ENCODE measurements around the gene YPEL5. TPM values are rescaled to one million over a fixed set of nuclear protein-coding genes. Genes with fewer than 3 reads are reported as not detected.

YPEL5 gene
- polyA plus RNA-seq, 2 of the 4 experiments (the other 2 are of a cell fraction), result 45.6 to 89.6 TPM

DNA sequence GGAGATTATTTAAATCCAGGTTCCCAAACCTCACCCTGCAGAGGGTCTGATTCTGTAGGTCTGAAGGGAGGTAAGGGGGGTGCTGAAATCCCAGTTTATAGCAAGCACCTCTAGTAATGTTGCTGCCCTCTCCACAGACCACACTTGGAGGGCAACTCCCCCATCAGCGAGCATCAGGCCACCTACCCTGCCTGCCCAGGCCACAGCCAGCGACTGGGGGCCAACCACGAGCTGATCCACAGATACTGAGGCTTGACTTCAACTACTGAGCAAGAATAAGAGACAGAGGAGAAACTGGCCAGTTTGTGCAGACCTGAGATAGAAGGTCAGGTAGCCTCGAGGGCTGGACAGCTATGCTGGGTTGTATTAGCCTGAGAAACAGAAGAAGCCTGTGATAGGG is 48.2 kb downstream of the YPEL5 start:
- DNase-seq (ENCODE audit: low read depth in 1 of 2, low spot score in 1 of 2) (no peak), ATAC-seq (no peak; a peak in 1 of 6 replicates)
- CTCF ChIA-PET, result interaction anchor here (0.9 to 4.6 kb wide), 3 partner anchors 13 to 30 kb away, joined by 3 to 17 read pairs (median 5); no protein-coding TSS in a partner anchor

DNA sequence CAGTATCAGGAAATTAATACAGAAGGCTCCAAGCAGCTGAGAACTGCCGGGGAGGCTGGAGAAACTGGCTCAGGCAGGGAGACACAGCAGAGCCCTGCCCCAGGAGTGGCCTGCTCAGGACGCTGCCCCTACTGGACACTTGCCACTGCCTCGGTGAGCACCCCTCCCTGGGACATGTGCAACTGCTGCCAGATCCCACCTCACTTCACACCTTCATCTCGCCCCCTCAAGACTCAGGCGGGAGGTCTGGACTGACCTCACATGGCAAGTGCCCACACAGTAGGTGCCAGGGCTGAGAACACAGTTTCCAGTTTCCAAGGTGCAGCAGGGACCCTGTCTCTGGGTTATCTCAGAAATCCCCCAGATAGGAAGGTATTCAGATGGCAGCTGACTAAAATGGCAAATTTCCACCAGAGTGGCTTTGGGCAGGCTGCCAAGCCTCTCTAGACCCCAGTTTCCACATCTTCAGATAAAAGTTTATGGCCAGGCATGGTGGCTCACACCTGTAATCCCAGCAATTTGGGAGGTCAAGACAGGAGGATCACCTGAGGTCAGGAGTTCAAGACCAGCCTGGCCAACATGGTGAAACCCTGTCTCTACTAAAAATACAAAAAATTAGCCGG is 50.9 kb downstream of the YPEL5 start:
- Histone ChIP-seq H3K4me2 (no peak overlapping the region), H3K9me3 (no peaks in the 10 kb centered on the region), H3K27ac (no peak overlapping the region), H3K4me1 (no peaks in the 10 kb centered on the region), H3K4me3 (no peak overlapping the region)
- peak in 1 of 2 experiments; percentile 68; a peak in 3 of 6 replicates for ATAC-seq
- CTCF ChIA-PET, result interaction anchor here (0.6 to 4.6 kb wide), 4 partner anchors 11 to 514 kb away, joined by 3 to 17 read pairs (median 4); no protein-coding TSS in a partner anchor
- POLR2A ChIA-PET, result no interaction called here
- WGBS (ENCODE audit: missing lambda C conversion rate), result 50% methylated on average over 6 of the region's 6 CpGs
- FAIRE-seq, result no peak
- TF ChIP-seq, protein P1, sequence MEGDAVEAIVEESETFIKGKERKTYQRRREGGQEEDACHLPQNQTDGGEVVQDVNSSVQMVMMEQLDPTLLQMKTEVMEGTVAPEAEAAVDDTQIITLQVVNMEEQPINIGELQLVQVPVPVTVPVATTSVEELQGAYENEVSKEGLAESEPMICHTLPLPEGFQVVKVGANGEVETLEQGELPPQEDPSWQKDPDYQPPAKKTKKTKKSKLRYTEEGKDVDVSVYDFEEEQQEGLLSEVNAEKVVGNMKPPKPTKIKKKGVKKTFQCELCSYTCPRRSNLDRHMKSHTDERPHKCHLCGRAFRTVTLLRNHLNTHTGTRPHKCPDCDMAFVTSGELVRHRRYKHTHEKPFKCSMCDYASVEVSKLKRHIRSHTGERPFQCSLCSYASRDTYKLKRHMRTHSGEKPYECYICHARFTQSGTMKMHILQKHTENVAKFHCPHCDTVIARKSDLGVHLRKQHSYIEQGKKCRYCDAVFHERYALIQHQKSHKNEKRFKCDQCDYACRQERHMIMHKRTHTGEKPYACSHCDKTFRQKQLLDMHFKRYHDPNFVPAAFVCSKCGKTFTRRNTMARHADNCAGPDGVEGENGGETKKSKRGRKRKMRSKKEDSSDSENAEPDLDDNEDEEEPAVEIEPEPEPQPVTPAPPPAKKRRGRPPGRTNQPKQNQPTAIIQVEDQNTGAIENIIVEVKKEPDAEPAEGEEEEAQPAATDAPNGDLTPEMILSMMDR (IDR thresholded peaks at IDR 0.05), result no peak
- TF ChIP-seq RNF2 (IDR thresholded peaks at IDR 0.05; ENCODE audit: borderline replicate concordance, low read depth) (no peak), RARB (CRISPR knock-in tag; IDR thresholded peaks at IDR 0.05) (no peak), HOXB13 (CRISPR knock-in tag; IDR thresholded peaks at IDR 0.05; ENCODE audit: low read depth) (no peak), RFX5 (IDR thresholded peaks at IDR 0.05) (no peak), SREBF2 (IDR thresholded peaks at IDR 0.05) (no peak), ESRRA (IDR thresholded peaks at IDR 0.05; ENCODE audit: borderline replicate concordance, low read length) (no peak), TFCP2L1 (CRISPR knock-in tag; IDR thresholded peaks at IDR 0.05) (no peak), PHF8 (IDR thresholded peaks at IDR 0.05; ENCODE audit: borderline replicate concordance, low read depth) (no peak), RCOR1 (IDR thresholded peaks at IDR 0.05; ENCODE audit: low read depth, low read length) (no peak), HDAC2 (IDR thresholded peaks at IDR 0.05) (no peak)
- TF ChIP-seq, protein P2, sequence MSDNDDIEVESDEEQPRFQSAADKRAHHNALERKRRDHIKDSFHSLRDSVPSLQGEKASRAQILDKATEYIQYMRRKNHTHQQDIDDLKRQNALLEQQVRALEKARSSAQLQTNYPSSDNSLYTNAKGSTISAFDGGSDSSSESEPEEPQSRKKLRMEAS (IDR thresholded peaks at IDR 0.05), result no peak
- TF ChIP-seq, protein P3, sequence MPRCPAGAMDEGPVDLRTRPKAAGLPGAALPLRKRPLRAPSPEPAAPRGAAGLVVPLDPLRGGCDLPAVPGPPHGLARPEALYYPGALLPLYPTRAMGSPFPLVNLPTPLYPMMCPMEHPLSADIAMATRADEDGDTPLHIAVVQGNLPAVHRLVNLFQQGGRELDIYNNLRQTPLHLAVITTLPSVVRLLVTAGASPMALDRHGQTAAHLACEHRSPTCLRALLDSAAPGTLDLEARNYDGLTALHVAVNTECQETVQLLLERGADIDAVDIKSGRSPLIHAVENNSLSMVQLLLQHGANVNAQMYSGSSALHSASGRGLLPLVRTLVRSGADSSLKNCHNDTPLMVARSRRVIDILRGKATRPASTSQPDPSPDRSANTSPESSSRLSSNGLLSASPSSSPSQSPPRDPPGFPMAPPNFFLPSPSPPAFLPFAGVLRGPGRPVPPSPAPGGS (IDR thresholded peaks at IDR 0.05), result no peak
- TF ChIP-seq, protein P4, sequence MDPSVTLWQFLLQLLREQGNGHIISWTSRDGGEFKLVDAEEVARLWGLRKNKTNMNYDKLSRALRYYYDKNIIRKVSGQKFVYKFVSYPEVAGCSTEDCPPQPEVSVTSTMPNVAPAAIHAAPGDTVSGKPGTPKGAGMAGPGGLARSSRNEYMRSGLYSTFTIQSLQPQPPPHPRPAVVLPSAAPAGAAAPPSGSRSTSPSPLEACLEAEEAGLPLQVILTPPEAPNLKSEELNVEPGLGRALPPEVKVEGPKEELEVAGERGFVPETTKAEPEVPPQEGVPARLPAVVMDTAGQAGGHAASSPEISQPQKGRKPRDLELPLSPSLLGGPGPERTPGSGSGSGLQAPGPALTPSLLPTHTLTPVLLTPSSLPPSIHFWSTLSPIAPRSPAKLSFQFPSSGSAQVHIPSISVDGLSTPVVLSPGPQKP (IDR thresholded peaks at IDR 0.05; ENCODE audit: low read depth, low read length), result no peak
- TF ChIP-seq, protein P5, sequence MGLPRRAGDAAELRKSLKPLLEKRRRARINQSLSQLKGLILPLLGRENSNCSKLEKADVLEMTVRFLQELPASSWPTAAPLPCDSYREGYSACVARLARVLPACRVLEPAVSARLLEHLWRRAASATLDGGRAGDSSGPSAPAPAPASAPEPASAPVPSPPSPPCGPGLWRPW (IDR thresholded peaks at IDR 0.05), result no peak
- no peak for DNase-seq (ENCODE audit: low read depth in 1 of 2, low spot score in 1 of 2)

More for the DNA sequence above, 48.2 kb downstream of the YPEL5 start:
- no peak for TF ChIP-seq TFCP2L1 (CRISPR knock-in tag; IDR thresholded peaks at IDR 0.05)
- TF ChIP-seq BHLHE40 (IDR thresholded peaks at IDR 0.05; ENCODE audit: low read depth, low read length), result no peak
- TF ChIP-seq CHD2 (IDR thresholded peaks at IDR 0.05; ENCODE audit: low read length, partially characterized antibody), result no peak
- TF ChIP-seq HDAC2 (IDR thresholded peaks at IDR 0.05), result no peak
- TF ChIP-seq JUN (IDR thresholded peaks at IDR 0.05), result no peak
- TF ChIP-seq, protein P4 (IDR thresholded peaks at IDR 0.05; ENCODE audit: low read depth, low read length), result no peak
- no peak for TF ChIP-seq HOXB5 (CRISPR knock-in tag; IDR thresholded peaks at IDR 0.05)
- TF ChIP-seq, protein P6, sequence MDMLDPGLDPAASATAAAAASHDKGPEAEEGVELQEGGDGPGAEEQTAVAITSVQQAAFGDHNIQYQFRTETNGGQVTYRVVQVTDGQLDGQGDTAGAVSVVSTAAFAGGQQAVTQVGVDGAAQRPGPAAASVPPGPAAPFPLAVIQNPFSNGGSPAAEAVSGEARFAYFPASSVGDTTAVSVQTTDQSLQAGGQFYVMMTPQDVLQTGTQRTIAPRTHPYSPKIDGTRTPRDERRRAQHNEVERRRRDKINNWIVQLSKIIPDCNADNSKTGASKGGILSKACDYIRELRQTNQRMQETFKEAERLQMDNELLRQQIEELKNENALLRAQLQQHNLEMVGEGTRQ (IDR thresholded peaks at IDR 0.05), result no peak
- TF ChIP-seq RCOR1 (IDR thresholded peaks at IDR 0.05; ENCODE audit: low read depth, low read length), result no peak
- no peak for TF ChIP-seq CEBPB (IDR thresholded peaks at IDR 0.05)
- TF ChIP-seq EHF (CRISPR knock-in tag; IDR thresholded peaks at IDR 0.05), result no peak
- TF ChIP-seq RNF2 (IDR thresholded peaks at IDR 0.05; ENCODE audit: borderline replicate concordance, low read depth), result no peak
- TF ChIP-seq ZC3H11A (IDR thresholded peaks at IDR 0.05), result no peak
- TF ChIP-seq JUNB (IDR thresholded peaks at IDR 0.05), result no peak
- no peak for TF ChIP-seq RAD21 (conservative IDR thresholded peaks at IDR 0.05 in 1 of 2, IDR thresholded peaks at IDR 0.05 in 1 of 2)
- TF ChIP-seq, protein P5 (IDR thresholded peaks at IDR 0.05), result no peak
- TF ChIP-seq FOSB (CRISPR knock-in tag; IDR thresholded peaks at IDR 0.05), result no peak
- no peak for TF ChIP-seq KDM1A (IDR thresholded peaks at IDR 0.05; ENCODE audit: low read depth)
- H3K27ac ChIP-seq, result no peak overlapping the region
- H3K9me3 ChIP-seq, result no peaks in the 10 kb centered on the region
- POLR2A ChIA-PET, result no interaction called here
- no peak overlapping the region for H3K4me2 ChIP-seq
- no peaks in the 10 kb centered on the region for H3K4me1 ChIP-seq
- WGBS (ENCODE audit: missing lambda C conversion rate), result 20% methylated on average over 4 of the region's 4 CpGs
- no peak overlapping the region for H3K4me3 ChIP-seq
- no peak for FAIRE-seq
